H1 (cell line): ENCODE measurements around the gene CYP39A1. TPM values are rescaled to one million over a fixed set of nuclear protein-coding genes. Genes with fewer than 3 reads are reported as not detected.

ENCODE experiments used
- CTCF ChIA-PET: fragments of 300-600 bp; sonication (Branson Sonifier 250); formaldehyde crosslinking; loops from one replicate; lab custom pipeline; 2021; ENCODE audit not compliant: partially characterized antibody; lab: Charles Lee
- POLR2A ChIA-PET: fragments of 300-600 bp; sonication (Branson Sonifier 250); formaldehyde crosslinking; loops from one replicate; lab custom pipeline; 2021; ENCODE audit warnings: inconsistent platforms; ENCODE audit not compliant: partially characterized antibody; lab: Charles Lee
- DNase-seq, 2 experiments: peaks; one replicate each; pipeline versions ENCODE4 v3.0.0 to v3.0.0-alpha.2; 2010 to 2022; ENCODE audit warnings: low spot score in 2 of 2, low read depth in 1 of 2, mixed read lengths in 1 of 2
- FAIRE-seq: peaks from 2 replicates; lab custom pipeline; 2011; peaks lifted over from hg19 to GRCh38; lab: Jason Lieb, UNC
- H2AFZ ChIP-seq: 2 replicates; pipeline ENCODE4 v1.8.1; 2012; ENCODE audit warnings: low read length, inconsistent platforms
- H2AK5ac ChIP-seq: 2 replicates; pipeline ENCODE4 v1.6.1; 2013; ENCODE audit warnings: low read depth, low read length
- H2BK120ac ChIP-seq: replicated peaks from 2 replicates; pipeline ENCODE3; 2013; ENCODE audit warnings: low read depth, low read length, inconsistent platforms
- H2BK12ac ChIP-seq: 2 replicates; pipeline ENCODE4 v1.6.1; 2013; ENCODE audit warnings: low read depth, low read length
- H2BK15ac ChIP-seq: 2 replicates; pipeline ENCODE4 v1.6.1; 2013; ENCODE audit warnings: low read length
- H2BK20ac ChIP-seq: 2 replicates; pipeline ENCODE4 v1.6.1; 2013; ENCODE audit warnings: low read length
- H2BK5ac ChIP-seq: 2 replicates; pipeline ENCODE4 v1.6.1; 2013; ENCODE audit warnings: low read depth, low read length
- H3K14ac ChIP-seq: 2 replicates; pipeline ENCODE4 v1.6.1; 2013; ENCODE audit warnings: inconsistent platforms; ENCODE audit not compliant: insufficient read length
- H3K18ac ChIP-seq: 2 replicates; pipeline ENCODE4 v1.6.1; 2013; ENCODE audit warnings: low read length; ENCODE audit errors: extremely low read depth
- H3K23ac ChIP-seq: 2 replicates; pipeline ENCODE4 v1.6.1; 2013; ENCODE audit warnings: inconsistent platforms; ENCODE audit not compliant: insufficient read length
- H3K23me2 ChIP-seq: 2 replicates; pipeline ENCODE4 v1.6.1; 2013; ENCODE audit warnings: low read depth, low read length
- H3K27ac ChIP-seq: 2 replicates; pipeline ENCODE4 v1.6.1; 2011; ENCODE audit warnings: low read depth, low read length, inconsistent platforms
- H3K27me3 ChIP-seq, 4 experiments: replicated peaks in 1 of 4; 1 replicate in 1 of 4; 2 replicates in 3 of 4; pipeline versions ENCODE4 v1.6.1 to v1.8.1; 2011 to 2013; ENCODE audit warnings: low read length in 3 of 4, mild to moderate bottlenecking in 3 of 4, inconsistent platforms in 2 of 4, mixed read lengths in 2 of 4, moderate library complexity in 1 of 4; ENCODE audit not compliant: control insufficient read depth in 3 of 4, insufficient read depth in 3 of 4; ENCODE audit errors: extremely low read depth in 1 of 4
- H3K36me3 ChIP-seq, 4 experiments: 2 replicates each; pipeline versions ENCODE4 v1.6.1 to v1.8.1; 2011 to 2013; ENCODE audit warnings: mild to moderate bottlenecking in 4 of 4, low read length in 3 of 4, moderate library complexity in 2 of 4, control low read depth in 1 of 4, inconsistent platforms in 1 of 4; ENCODE audit not compliant: insufficient read depth in 4 of 4, control insufficient read depth in 2 of 4
- H3K4ac ChIP-seq: replicated peaks from 2 replicates; pipeline ENCODE3; 2013; ENCODE audit warnings: low read length, low read depth, mixed read lengths, inconsistent platforms; ENCODE audit not compliant: insufficient read length
- H3K4me1 ChIP-seq, 4 experiments: replicated peaks in 1 of 4; 1 replicate in 1 of 4; 2 replicates in 3 of 4; pipeline versions ENCODE4 v1.6.1 to v1.8.1; 2011 to 2013; ENCODE audit warnings: low read length in 3 of 4, inconsistent platforms in 2 of 4, mixed read lengths in 1 of 4; ENCODE audit not compliant: insufficient read depth in 4 of 4, control insufficient read depth in 3 of 4
- H3K4me2 ChIP-seq, 2 experiments: 2 replicates each; pipeline versions ENCODE4 v1.6.1 to v1.8.1; 2011 to 2013; ENCODE audit warnings: low read depth in 2 of 2, low read length in 2 of 2, control low read depth in 1 of 2, inconsistent platforms in 1 of 2, mild to moderate bottlenecking in 1 of 2; ENCODE audit not compliant: insufficient read depth in 1 of 2
- H3K4me3 ChIP-seq, 4 experiments: fragments of 200-600, 300-600 bp in 1 of 4; sonication (generic), shearing (Covaris generic), sonication (Bioruptor Twin) in 1 of 4; 2 replicates each; pipeline versions ENCODE4 v1.5.1 to v1.8.1; 2011 to 2016; ENCODE audit warnings: low read length in 4 of 4, low read depth in 3 of 4, control low read depth in 2 of 4, inconsistent platforms in 2 of 4, mild to moderate bottlenecking in 2 of 4, mixed read lengths in 1 of 4, moderate library complexity in 1 of 4; ENCODE audit not compliant: insufficient read depth in 2 of 4; ENCODE audit errors: extremely low read depth in 1 of 4
- H3K56ac ChIP-seq: replicated peaks from 2 replicates; pipeline ENCODE3; 2013; ENCODE audit warnings: low read depth, mild to moderate bottlenecking, mixed read lengths, low read length, inconsistent platforms; ENCODE audit not compliant: insufficient read length
- H3K79me1 ChIP-seq: 2 replicates; pipeline ENCODE4 v1.6.1; 2013; ENCODE audit warnings: low read depth, low read length, control low read depth
- H3K79me2 ChIP-seq, 2 experiments: 2 replicates each; pipeline versions ENCODE4 v1.6.1 to v1.8.1; 2012 to 2013; ENCODE audit warnings: low read length in 2 of 2, mild to moderate bottlenecking in 2 of 2, inconsistent platforms in 1 of 2; ENCODE audit not compliant: insufficient read depth in 2 of 2, control insufficient read depth in 1 of 2
- H3K9ac ChIP-seq, 4 experiments: replicated peaks in 1 of 4; 1 replicate in 1 of 4; 2 replicates in 3 of 4; pipeline versions ENCODE4 v1.6.1 to v1.8.1; 2011 to 2013; ENCODE audit warnings: low read depth in 3 of 4, low read length in 3 of 4, control low read depth in 2 of 4, mild to moderate bottlenecking in 2 of 4, moderate library complexity in 2 of 4, inconsistent platforms in 1 of 4; ENCODE audit errors: extremely low read depth in 1 of 4
- H3K9me3 ChIP-seq, 2 experiments: 2 replicates each; pipeline versions ENCODE4 v1.6.1 to v1.8.1; 2012 to 2013; ENCODE audit warnings: mild to moderate bottlenecking in 2 of 2, moderate library complexity in 2 of 2, control low read depth in 1 of 2, inconsistent platforms in 1 of 2, low read depth in 1 of 2, low read length in 1 of 2, mixed read lengths in 1 of 2; ENCODE audit not compliant: insufficient read depth in 2 of 2
- H4K20me1 ChIP-seq, 2 experiments: replicated peaks in 1 of 2; 2 replicates each; pipeline versions ENCODE3 to v1.8.1; 2011 to 2013; ENCODE audit warnings: inconsistent platforms in 2 of 2, low read length in 2 of 2, mild to moderate bottlenecking in 1 of 2; ENCODE audit not compliant: insufficient read depth in 2 of 2, control insufficient read depth in 1 of 2
- H4K5ac ChIP-seq: 2 replicates; pipeline ENCODE4 v1.6.1; 2013; ENCODE audit warnings: low read length, low read depth, mixed read lengths, inconsistent platforms; ENCODE audit not compliant: insufficient read length
- H4K8ac ChIP-seq: 2 replicates; pipeline ENCODE4 v1.8.0; 2013; ENCODE audit warnings: mild to moderate bottlenecking, moderate library complexity, low read length, inconsistent platforms; ENCODE audit not compliant: insufficient read depth; ENCODE audit errors: extremely low read depth
- H4K91ac ChIP-seq: replicated peaks from 2 replicates; pipeline ENCODE3; 2013; ENCODE audit warnings: low read length, mixed read lengths, inconsistent platforms; ENCODE audit not compliant: insufficient read length
- BCL11A ChIP-seq, 2 experiments: IDR thresholded peaks; one replicate each; pipeline ENCODE4 v1.6.1; 2011; ENCODE audit warnings: low read depth in 2 of 2, low read length in 2 of 2, mild to moderate bottlenecking in 2 of 2
- CBX5 ChIP-seq: fragments of 300-800, 300-1000 bp; sonication (generic); IDR thresholded peaks from 2 replicates; pipeline ENCODE4 v1.7.1; 2016; ENCODE audit warnings: antibody characterized with exemption, low read length, low read depth
- CTBP2 ChIP-seq: IDR thresholded peaks from 2 replicates; pipeline ENCODE4 v1.7.0; 2011; ENCODE audit warnings: borderline replicate concordance, mild to moderate bottlenecking, moderate library complexity, mixed read lengths, low read length; ENCODE audit not compliant: insufficient read depth, insufficient read length
- EZH2 ChIP-seq: fragments of 200-600 bp; sonication (generic); IDR thresholded peaks from 2 replicates; pipeline ENCODE4 v1.7.1; 2012; ENCODE audit warnings: low read depth, mild to moderate bottlenecking, moderate library complexity, low read length, inconsistent platforms; ENCODE audit not compliant: severe bottlenecking
- NANOG ChIP-seq: IDR thresholded peaks from 2 replicates; pipeline ENCODE4 v1.6.1; 2011; ENCODE audit warnings: low read length, low read depth, mild to moderate bottlenecking, inconsistent platforms; ENCODE audit not compliant: insufficient read depth, poor library complexity, severe bottlenecking
- WGBS, 2 experiments: shearing (Covaris generic) in 1 of 2; methylation state at CpG; one replicate each; pipeline versions ENCODE4 v1.1.6 to v1.1.7; 2013 to 2015; ENCODE audit warnings: low lambda C conversion rate in 2 of 2, mixed read lengths in 2 of 2, inconsistent platforms in 1 of 2, low coverage in 1 of 2, missing lambda C conversion rate in 1 of 2; ENCODE audit not compliant: insufficient replicate concordance in 2 of 2, insufficient coverage in 1 of 2, insufficient read length in 1 of 2; ENCODE audit errors: extremely low coverage in 1 of 2, missing lambda C conversion rate in 1 of 2; 5-methylcytosine and 5-hydroxymethylcytosine counted together
- polyA plus RNA-seq, 7 experiments: library from polyadenylated mRNA; depleted of rRNA in 3 of 7; stranded (reverse) in 5 of 7; unstranded in 2 of 7; fragments of >200 nt in 5 of 7; fragments of 200-250 nt in 2 of 7; gene quantifications; 1 replicate in 5 of 7; 2 replicates in 1 of 7; 4 replicates in 1 of 7; pipeline versions ENCODE4 v1.2.1 to v1.2.3, GENCODE V29; 2011 to 2013; ENCODE audit warnings: missing spikeins in 2 of 7, mixed read lengths in 2 of 7
- total RNA-seq: library from RNA; stranded (reverse); fragmentation: NEBNext Ultra II Directional; extraction: Animal tissue kit (Norgen Biotek cat#: 25700); gene quantifications from 2 replicates; pipeline ENCODE4 v1.2.1, GENCODE V29; 2021

The CYP39A1 gene
- total and polyA plus RNA-seq, 2 of the 8 experiments (the other 6 are each of a cell fraction or from before 2014, with no cell fraction given), result 0.71 to 2.4 TPM

- H3K4ac ChIP-seq, result no peak overlapping the region
- no peak overlapping the region for H2BK15ac ChIP-seq
- H4K91ac ChIP-seq, result no peak overlapping the region
- no peak overlapping the region for H2BK20ac ChIP-seq
- no peak overlapping the region for H2BK5ac ChIP-seq
- no peak overlapping the region for H3K4me3 ChIP-seq
- no peak overlapping the region for H2BK12ac ChIP-seq
- no peaks in the 10 kb centered on the region for H3K79me2 ChIP-seq
- H4K5ac ChIP-seq, result no peak overlapping the region
- H3K9me3 ChIP-seq, result no peaks in the 10 kb centered on the region
- H4K8ac ChIP-seq, result no peak overlapping the region
- no peak overlapping the region for H3K9ac ChIP-seq
- H3K36me3 ChIP-seq, result no peaks in the 10 kb centered on the region
- H3K56ac ChIP-seq, result no peak overlapping the region
- no peak overlapping the region for H3K27ac ChIP-seq
- H3K4me1 ChIP-seq, result no peaks in the 10 kb centered on the region
- no peaks in the 10 kb centered on the region for H4K20me1 ChIP-seq
- no peak overlapping the region for H2AFZ ChIP-seq
- H3K27me3 ChIP-seq, result no peaks in the 10 kb centered on the region
- no peak for TF ChIP-seq CTBP2
- TF ChIP-seq BCL11A (IDR thresholded peaks at IDR 0.05; ENCODE audit: low read depth in 2 of 2, low read length in 2 of 2), result no peak
- no peak for TF ChIP-seq EZH2
- TF ChIP-seq NANOG, result no peak
- TF ChIP-seq CBX5, result no peak
- no peak overlapping the region for H2BK120ac ChIP-seq
- H3K18ac ChIP-seq, result no peak overlapping the region
- H3K79me1 ChIP-seq, result no peaks in the 10 kb centered on the region
- H2AK5ac ChIP-seq, result no peak overlapping the region
- no peak overlapping the region for H3K4me2 ChIP-seq
- POLR2A ChIA-PET, result no interaction called here
- FAIRE-seq (no peak), DNase-seq (no peak)
- no peak overlapping the region for H3K14ac ChIP-seq
- H3K23me2 ChIP-seq, result 0 out of 2 replicates have a peak, but pooled peaks cover 2% of the 10 kb centered on the region
- no peak overlapping the region for H3K23ac ChIP-seq
- CTCF ChIA-PET, result interaction anchor here (1.1 to 2.4 kb wide), 3 partner anchors 11 to 20 kb away, joined by 3 to 10 read pairs (median 4); no protein-coding TSS in a partner anchor
- WGBS, 2 experiments, result 83% methylated on average over 2 of the region's 2 CpGs; no CpG with 5 or more reads in 1 of the 2 experiments
Measured at GRCh38 chr6:46690141-46690755, 37.6 kb upstream of the CYP39A1 start.
